ENCODE measurements around the gene CHCHD3.

DNA sequence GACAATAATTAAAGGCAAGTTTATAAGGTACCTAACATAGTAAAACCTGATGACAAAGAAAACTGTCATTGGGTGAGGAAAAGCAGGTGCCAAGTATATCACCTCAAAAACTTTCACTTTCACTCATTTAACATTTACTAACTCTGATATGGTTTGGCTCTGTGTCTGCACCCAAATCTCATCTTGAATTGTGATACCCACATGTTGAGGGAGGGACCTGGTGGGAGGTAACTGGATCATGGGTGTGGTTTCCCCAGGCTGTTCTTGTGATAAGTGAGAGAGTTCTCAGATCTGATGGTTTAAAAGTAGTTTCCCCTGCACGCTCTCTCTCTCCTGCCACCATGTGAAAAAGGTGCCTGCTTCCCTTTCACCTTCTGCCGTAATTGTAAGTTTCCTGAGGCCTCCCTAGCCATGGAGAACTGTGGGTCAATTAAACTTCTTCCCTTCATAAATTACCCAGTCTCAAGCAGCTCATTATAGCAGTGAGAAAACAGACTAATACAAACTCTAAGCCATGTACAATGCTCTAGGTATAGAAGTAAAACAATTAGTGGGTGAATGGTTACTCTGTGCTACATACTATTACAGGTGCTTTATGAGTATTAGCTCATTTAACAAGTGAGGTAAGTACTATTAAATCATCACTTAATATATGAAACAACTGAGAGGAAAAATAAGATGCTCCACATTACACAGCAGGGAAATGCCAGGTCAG is 199.0 kb downstream of the CHCHD3 start:
- TF ChIP-seq, protein P1, sequence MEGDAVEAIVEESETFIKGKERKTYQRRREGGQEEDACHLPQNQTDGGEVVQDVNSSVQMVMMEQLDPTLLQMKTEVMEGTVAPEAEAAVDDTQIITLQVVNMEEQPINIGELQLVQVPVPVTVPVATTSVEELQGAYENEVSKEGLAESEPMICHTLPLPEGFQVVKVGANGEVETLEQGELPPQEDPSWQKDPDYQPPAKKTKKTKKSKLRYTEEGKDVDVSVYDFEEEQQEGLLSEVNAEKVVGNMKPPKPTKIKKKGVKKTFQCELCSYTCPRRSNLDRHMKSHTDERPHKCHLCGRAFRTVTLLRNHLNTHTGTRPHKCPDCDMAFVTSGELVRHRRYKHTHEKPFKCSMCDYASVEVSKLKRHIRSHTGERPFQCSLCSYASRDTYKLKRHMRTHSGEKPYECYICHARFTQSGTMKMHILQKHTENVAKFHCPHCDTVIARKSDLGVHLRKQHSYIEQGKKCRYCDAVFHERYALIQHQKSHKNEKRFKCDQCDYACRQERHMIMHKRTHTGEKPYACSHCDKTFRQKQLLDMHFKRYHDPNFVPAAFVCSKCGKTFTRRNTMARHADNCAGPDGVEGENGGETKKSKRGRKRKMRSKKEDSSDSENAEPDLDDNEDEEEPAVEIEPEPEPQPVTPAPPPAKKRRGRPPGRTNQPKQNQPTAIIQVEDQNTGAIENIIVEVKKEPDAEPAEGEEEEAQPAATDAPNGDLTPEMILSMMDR (conservative IDR thresholded peaks at IDR 0.05 in 1 of 2, IDR thresholded peaks at IDR 0.05 in 1 of 2; ENCODE audit: extremely low read depth in 1 of 2, insufficient read depth in 1 of 2, low read depth in 1 of 2, low read length in 2 of 2), result no peak
- no peak for TF ChIP-seq EZH2 (IDR thresholded peaks at IDR 0.05; ENCODE audit: borderline replicate concordance, low read length)
